Fibroblast of skin of left quadriceps (primary cell): ENCODE measurements around the gene SMURF2.
"Not testable (repeated sequence)": the region's sequence is repeated elsewhere in the genome, so short reads cannot be mapped to it uniquely, and the experiment has no call there.

Source experiments
- DNase-seq, 2 experiments: peaks; one replicate each; pipeline ENCODE4 v3.0.0-alpha.2; 2013; ENCODE audit warnings: low read depth in 2 of 2

The SMURF2 gene

DNA sequence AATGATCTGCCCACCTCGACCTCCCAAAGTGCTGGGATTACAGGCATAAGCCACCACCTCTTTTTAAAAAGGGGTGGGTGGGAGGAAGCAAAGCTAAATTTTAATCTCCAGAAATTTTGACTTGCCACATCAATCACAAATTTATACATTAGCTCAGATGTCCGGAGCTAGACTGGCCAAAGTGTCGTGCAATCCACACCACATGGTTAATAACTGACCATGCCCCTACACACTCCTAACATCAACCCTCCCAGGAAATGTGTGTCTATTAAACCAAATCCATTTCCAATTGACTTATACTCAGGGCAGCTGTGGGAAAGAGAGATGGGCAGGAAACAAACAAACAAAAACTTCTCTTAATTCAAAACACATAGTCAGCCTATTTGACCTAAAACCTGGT lies 29.9 kb downstream of the SMURF2 start:
- no peak for DNase-seq

DNA sequence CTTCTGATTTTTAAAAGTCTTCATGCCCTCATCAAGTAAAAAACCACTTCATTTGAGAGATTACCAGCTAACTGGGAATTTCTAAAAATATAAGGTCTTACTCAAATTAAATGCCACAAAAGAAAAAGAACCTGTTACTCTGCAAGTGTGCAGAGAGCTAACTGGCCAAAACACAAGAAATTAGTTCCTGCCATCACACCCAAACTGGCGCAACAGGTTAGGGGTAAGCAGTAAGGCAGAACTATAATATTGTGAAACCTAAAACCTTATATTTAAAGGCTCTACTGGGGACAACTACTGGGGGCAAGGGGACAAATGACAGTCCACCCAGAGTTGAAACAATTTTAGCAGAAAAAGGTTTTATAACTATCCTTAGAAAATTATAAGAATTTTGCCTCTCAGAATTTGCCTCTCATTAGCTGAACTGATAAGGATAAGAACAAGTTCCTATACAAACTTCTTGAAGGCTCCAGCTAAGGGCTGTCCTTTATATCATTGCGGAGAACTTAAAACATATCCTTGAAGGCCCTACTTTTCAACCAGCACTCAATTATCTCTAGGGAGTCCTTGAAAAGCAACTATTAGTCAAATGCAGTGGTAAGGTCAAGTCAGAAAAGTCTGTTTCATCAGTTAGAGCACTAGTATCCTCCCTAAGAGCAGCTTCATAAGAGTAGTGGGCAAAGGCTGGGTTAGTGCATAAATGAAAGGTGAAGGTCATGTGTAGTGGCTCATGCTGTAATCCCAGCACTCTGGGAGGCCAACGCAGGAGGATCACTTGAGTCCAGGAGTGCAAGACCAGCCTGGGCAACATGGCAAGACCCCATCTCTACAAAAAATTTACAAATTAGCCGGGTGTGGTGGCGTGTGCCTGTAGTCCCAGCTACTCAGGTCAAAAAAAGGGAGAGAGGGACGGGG lies 31.5 kb downstream of the SMURF2 start:
- DNase-seq: no peak

DNA sequence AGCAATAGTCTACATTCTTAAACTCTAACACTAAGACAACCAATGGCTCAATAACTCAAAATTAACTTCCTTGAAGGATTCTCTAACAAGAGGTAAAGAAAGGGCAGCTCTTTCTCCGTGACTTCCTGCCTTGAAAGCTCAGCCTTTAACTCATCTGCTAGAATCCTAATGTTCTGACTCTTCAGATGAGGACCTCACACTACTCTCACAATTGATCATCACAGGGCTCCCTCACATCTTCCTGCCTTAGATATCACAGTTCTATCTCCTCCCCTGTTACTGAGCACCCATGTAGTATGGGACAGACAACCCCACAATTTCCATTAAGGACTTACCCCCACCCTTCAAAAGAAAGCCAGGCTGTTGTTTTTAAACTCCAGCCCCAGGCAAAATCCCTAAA lies 33.5 kb downstream of the SMURF2 start:
- no peak for DNase-seq

DNA sequence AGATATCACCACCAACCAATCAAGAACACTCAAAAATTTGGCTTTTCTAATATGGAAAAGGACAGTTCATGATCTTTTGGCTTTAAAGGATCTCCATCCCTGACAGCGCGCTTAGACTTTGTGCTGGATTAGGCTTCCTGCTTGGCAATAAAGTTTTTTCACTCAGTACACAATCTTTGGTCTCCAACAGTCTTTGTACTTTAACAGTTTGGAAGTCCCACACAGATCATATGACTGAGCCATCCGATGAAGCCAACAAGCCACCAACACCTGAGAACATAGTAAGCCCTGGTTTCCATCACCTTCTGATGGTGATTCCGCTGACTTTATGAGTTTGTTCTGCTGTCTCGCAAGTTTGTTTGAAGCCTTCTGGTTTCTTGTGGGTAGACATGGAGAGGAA lies 34.3 kb downstream of the SMURF2 start:
- DNase-seq: no peak

DNA sequence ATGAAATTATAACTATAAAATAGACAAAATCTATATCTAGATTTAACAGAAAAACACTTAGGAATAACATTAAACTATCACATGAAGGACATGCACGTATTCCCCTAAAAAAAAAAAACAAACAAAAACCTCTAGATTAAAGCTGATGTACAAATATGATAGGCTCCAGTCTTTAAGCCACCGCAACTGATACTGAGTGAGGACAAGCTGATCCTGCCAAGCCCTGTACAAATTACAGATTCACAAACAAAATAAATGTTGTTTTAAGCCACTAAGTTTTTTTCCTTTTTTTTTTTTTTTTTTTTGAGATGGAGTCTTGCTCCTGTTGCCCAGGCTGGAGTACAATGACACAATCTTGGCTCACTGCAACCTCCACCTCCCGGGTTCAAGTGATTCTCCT lies 35.3 kb downstream of the SMURF2 start:
- DNase-seq: no peak

DNA sequence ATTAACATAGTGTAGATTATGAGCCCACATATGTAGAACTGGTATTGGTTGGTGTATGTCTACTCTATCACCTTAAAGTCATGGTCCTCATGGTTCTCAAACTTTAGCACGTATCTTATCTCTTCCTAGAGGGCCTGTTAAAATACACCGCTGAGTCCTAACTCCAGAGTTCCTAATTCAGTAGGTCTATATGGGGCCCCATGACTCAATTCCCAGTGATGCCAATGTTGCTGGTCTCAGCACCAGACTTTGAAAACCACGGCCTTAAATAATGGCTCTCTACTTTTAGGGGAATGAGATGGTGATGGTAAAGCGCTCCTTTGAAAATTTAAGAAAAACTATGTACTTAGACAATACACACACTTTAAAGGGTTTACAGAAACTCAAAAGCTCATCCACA lies 36.6 kb downstream of the SMURF2 start:
- no peak for DNase-seq

DNA sequence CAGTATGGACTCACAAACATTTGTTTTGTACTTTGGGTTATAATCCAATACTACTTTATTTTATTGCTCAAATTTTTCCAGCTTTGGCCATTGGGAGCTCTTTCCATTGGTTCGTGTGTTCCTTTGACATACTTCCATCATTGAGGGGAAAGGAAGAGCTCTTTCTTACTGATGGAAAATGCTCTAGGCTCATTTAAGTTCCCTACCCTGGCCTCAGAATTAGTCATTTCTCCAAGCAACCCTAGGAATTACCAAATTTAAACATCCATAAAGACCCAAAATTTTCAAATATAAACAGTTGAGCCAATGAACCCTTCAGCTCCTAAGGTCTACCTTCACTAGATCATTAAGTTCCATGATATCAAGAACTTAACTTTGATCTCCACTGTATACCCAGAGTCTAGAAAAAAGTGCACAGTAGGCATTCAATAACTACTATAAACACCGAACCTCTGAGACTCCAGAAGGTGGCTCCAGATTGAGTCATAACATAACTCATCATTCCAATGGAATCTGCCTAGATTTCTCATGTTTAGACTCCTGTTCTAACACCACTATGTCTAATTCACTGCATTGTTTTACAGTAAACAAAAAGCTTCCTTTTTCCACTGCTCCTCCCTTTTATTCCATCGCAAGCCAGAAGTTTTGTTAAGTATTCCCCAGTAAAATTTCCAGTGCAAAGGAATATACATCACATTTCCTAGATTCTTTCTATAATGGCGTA lies 39.0 kb downstream of the SMURF2 start:
- DNase-seq: peak; percentile 48 to 49

DNA sequence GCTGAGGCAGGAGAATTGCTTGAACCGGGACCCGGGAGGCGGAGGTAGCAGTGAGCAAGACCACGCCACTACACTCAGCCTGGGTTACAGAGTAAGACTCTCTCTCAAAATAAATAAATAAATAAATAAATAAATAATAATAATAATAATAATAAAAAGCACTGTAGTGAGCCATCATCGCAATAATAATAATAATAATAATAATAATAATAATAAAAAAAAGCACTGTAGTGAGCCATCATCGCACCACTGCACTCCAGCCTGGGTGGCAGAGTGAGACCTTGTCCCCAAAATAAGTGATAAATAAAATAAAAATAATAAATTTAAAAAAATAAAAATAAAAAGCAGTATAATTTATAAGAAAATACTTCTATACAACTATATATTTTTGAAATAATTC lies 40.3 kb downstream of the SMURF2 start:
- DNase-seq: no peak

DNA sequence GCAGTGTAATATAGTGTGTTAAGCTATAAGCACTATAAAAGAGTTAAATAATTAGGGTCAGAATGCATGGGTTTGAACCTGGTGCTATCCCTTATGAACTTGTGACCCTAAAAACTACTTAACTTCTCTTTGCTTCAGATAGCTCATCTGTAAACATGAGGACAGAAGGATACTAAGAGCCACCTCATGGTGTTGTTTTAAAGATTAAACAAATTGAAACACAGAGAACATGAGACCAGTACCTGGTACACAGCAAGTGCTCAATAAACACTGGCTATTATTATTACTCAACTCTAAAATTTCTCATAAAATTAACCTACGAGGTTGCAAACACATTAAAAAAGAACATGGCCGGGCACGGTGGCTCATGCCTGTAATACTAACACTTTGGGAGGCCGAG lies 43.3 kb downstream of the SMURF2 start:
- no peak for DNase-seq

DNA sequence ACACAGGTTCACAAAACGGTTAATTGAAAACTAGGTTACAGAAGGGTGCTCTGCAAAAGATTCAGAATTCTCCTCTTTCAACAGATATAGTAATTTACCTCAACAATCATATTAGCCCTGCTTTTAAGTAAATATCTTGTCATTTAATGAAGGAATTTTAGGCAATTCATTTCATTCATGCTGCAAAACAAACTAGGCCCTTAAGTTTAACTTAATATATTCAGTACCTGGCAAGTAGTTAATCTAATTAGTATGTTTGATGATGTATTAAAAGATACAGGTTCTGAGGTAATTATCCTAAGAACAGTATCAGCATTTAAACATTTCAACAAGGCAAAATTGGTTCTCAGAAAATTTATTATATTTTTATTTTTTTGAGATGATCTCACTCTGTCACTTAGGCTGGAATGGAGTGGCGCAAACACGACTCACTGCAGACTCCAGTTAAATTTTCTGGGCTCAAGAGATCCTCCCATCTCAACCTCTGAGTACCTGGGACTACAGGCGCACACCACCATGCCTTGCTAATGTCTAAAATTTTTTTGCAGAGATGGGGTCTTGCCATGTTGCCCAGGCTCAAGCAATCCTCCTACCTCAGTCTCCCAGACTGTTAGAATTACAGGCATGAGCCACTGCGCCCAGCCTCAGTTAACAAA lies 44.9 kb downstream of the SMURF2 start:
- DNase-seq: no peak

DNA sequence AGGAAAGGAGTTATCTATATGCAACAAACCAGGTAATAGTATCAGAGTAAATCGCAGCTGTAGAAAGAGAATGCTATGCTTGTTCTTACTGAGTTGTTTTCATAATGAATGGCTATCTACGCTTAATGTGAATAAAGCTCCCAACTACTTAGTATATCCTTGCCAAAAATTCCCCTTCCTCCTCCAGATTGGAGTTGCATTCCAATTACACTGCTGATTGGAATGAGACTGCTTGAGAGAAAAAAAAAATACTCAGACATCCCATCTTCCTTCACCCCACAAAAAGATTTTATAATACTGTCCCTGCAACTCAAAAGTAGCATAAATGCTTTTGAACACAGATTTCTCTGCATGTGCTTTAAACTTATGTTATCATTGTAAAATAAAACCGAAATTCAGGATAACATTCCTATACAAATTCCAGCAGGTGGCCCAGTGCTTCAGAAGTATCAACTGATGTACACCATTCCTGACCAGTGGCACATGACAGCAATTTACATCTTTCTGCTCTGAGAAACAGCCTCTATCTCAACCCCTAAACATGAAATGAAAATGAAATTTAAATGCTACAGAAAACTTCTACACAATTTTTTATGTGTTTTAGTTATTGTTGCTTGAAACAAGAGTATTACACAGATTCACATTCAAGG lies 47.0 kb downstream of the SMURF2 start:
- peak; percentile 63 to 70 for DNase-seq

DNA sequence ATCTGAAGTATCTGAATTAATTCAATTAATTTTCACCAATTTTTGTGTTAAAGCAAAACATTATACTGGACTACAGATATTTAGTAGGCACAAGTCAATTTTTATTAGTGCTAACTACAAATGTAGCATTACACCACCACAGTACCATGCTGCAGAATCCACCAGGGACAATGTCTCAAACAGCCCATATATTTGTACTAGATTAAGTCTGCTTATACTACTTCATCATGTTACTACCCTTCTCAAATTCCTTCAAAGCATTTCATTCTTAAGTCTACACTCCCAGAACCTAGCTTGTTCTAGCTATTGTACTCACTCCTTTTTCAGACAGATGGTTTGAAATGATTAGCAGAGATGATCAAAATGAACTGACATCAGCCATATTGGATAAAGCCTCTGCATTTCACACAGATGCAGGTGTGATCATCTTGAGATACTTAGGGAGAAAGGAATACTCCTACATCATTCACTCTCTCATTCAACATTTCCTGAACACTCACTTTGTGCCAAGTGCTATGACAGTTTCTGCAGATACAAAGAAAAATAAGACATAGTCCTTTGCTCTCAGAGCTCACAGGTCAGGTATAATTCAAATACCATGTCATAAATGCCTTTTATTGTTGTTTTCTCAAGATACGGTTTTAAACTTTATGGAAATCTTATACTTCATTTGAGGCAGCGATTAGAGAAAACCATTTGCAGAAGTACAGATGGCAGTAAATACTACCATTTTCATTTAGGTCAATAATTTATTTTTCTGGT lies 47.7 kb downstream of the SMURF2 start:
- DNase-seq: no peak

DNA sequence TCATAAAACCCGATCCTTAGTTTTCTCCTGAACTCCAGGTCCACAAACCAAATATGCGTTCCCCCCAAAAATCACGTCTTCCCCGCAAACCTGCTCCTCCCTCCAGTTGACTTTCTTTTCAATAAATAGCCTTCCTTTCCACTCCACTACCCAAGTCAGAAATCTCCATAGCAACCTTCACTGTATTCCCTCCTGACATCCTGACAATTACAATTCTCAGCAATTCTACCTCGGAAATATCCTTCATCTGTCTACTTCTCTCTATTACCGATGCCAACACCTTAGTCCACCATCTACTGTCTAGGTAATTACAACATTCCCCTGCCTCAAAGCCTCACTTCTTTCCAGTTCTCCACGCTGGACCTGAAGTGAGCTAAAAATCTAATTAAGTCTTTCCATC lies 50.7 kb downstream of the SMURF2 start:
- no peak for DNase-seq

DNA sequence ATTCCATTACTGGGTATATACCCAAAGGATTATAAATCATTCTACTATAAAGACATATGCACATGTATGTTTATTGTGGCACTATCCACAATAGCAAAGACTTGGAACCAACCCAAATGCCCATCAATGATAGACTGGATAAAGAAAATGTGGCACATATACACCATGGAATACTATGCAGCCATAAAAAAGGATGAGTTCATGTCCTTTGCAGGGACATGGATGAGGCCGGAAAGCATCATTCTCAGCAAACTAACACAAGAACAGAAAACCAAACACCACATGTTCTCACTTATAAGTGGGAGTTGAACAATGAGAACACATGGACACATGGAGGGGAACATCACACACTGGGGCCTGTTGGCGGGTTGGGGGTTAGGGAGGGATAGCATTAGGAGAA lies 51.9 kb downstream of the SMURF2 start:
- DNase-seq: not testable (repeated sequence)

DNA sequence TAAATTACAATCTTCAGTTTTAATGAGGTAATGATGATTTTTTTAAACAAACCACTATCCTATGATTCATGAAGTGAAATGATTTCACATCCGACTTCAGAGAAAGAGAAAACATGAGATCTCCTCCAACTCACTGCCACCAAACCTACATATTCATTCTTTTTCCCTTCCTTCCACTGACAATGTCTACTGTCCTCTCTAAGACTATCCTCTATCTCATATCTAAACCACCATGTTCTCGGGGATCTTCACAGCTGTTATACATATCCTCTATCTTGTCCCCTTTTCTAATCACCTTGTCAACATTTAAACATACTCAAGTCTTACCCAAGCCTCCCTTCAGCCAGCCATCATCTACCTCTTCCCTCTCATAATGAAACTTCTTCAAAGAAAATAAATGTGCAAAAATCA lies 53.5 kb downstream of the SMURF2 start:
- DNase-seq: no peak

DNA sequence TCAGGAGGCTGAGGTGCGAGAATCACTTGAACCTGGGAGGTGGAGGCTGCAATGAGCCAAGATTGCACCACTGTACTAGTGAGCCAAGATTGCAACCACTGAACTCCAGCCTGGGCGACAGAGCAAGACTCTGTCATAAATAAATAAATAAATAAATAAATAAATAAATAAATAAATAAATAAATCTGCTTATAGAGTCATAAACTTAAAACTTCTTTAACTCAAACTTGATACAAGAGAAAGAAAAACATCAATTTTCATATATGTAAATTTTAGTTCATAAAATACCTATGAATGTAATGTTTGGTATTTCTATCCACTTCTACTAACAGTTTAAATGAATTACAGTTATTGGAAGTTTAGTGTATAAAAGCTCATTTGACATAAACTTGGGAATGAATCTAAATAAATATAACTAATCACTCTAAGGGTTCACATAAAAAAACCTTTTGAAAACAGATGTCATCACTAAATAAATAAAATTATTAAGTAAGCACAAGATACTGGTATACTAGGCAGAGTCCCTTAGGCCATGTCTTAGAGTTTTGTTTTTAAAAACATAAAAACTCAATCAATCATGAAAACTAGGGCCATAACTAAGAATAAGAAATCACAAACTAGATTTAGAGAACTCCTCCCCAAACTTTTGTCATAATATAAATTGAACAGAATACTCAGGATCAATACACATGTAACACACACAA lies 54.1 kb downstream of the SMURF2 start:
- no peak for DNase-seq

DNA sequence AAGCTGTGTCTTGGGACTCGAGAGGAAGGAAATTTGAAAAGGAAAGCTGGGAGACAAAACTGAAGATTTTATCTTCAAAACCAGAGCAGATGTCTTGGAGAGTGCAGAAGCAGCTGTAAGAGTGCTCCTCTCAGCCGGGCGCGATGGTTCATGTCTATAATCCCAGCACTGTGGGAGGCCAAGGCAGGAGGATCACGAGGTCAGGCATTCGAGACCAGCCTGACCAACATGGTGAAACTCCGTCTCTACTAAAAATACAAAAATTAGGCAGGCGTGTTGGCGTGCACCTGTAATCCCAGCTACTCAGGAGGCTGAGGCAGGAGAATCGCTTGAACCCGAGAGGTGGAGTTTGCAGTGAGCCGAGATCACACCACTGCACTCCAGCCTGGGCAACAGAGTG lies 57.6 kb downstream of the SMURF2 start:
- DNase-seq: not testable (repeated sequence)

DNA sequence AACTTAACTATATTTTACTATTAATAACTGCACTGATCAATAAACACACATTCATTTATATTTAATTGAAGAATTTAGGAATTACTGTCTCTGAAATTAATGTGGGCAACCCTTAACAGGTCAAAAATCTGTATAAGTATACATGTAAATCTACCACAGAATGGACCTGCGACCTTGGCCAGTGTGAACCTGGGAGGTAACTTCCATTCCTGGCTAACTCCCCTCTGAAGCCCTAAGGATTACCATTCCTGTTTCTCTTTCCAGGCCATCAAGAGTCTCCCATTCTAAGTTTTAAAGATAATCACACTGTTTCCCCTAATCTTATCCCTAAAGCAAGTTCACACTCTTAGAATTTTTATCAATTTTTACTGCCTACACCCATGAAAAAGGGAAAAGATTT lies 58.1 kb downstream of the SMURF2 start:
- DNase-seq: no peak

DNA sequence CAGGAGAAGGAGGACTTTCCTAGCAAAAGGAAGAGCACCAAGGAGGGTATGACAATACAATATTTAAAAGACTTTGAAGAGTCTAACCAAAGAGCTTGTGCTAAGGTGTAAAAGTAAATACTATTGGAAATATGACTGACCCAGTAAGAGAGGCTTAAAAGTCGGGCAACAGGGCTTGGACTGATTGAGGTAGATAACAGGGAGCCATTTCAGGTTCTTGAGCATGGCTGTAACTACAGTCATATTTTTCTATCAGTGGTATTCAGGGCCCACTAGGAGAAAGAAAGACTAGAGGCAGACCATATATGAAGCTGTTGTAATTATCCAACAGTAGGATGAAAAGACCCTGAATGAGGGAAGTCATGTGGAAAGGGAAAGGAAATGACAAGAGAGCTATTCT lies 62.3 kb downstream of the SMURF2 start:
- no peak for DNase-seq

DNA sequence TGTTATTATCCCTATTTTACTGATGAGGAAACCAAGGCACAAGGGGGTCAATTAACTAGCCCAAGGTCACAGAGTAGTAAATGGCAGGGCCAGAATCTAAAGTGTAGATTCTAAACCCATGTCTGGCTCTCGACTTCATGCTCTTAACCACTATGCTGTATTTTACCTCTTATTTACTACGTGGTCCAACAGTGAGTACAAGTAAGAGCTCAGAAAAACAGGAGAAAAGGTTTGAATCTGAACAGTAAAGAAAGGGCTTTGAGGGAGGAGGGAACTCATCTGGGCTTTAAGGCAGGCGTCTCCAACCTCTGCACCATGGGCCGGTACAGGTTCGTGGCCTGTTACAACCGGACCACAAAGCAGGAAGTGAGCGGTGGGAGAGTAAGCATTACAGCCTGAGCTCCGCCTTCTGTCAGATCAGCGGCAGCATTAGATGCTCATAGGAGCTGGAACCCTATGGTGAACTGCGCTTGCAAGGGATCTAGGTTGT lies 62.9 kb downstream of the SMURF2 start:
- DNase-seq: no peak

DNA sequence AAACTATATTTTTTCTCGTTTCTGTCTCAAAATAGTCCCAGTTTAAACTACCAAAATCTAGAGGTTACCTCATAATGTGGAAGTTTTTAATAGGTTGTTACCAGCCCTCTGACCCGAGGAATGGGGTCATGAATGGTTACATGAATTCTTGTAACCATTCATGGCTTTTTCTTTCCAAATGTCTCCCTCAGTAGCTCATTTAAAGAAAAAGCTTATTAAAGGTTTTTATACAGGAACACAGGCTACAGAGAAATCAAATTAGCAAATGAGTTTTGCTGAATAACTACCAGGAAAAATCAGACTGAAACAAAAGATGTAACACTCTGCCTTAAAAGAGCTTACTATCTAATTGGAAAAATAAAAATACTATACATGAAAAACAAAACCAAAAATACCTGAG lies 63.4 kb downstream of the SMURF2 start:
- no peak for DNase-seq
